NCI-H69 (cell line): ENCODE results near the gene MB.

Experiments used
- DNase-seq: peaks from one replicate; lab custom pipeline; 2025; lab: John Stamatoyannopoulos, UW

Gene MB

DNA sequence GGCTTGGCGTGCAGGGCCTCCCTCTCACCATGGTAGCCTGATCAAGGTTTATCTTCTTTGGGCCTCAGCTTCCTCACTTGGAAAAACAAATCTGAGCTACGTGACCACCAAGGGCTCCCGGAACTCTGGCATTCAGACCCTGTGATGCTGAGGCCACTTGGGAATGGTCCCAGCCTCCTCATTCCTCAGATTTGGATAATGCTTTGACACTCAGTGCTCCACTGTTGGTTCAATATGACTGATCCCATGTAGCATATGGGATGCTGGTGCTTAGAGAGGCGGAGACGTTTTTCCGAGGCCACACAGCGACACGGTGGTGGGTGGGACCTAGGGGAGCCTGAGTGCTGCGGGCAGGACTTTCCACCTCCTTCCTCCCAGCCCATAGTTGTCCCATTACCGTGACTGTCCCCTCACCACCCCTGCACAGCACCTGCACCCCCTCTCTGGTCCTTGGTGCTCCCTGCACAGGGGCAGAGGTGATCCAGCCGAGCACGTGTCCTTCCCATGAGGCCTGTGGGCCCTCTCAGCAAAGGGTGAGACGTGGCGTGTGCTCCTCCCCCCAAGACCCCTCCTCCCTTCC, 23.1 kb downstream of the MB start:
- no peak for DNase-seq

DNA sequence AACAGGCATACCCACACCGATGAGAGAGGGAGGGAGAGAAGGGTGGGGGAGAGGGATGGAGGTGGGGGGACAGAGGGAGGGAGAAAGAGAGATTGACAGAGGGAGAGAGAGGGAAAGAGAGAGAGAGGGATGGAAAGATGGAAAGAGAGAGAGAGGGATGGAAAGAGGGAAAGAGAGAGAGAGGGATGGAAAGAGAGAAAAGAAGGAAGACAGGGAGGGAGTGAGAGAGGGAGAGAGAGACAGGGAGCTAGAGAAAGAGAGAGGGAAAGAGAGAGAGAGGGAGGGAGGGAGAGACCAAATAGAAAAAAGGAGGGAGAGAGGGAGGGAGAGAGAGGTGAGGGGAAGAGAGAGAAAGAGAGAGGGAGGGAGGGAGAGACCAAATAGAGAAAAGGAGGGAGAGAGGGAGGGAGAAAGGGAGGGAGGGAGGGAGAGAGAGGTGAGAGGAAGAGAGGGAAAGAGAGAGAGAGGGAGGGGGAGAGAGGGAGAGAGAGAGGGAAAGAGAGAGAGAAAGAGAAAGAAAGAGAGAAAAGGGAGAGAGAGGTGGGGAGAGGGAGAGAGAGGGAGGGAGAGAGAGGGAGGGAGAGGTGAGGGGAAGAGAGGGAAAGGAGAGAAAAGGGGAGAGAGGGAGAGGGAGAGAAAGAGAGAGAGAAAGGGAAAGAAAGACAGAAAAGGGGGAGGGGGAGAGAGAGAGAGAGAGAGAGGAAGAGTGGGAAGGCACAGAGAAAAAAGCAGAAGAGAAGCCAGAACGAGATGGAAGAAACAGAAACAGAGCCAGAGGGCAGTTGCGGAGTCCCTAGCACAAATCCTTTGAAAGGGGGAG, 23.8 kb downstream of the MB start:
- no peak for DNase-seq

DNA sequence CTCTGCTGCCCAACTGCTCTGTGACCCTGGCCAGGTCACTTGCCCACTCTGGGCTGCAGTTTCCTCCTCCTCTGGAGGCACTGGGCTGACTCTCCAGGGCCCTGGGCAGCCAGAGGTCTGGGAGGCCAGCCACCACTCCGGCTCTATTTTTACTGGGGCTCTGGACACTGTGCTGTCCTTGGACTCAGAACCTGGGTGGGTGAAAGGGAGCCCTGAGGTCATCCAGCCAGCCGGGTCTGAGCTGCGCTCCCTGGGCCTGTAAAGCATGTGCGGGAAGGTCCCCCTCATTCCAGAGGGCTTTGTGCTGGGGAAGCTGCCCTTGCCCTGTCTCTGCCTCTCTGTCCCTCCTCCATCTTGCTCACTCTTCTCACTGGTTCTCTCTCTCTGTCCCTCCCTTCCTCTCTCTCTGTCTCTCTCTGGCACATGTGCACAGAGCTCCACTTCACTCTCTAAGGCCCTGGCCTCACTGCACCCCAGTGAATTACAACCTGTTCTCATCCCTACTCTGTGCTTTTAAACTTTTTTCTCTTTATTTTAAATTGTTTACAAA, 24.6 kb downstream of the MB start:
- no peak for DNase-seq

GRCh38 chr22:35591714-35592417, 25.3 kb downstream of the MB start:
- no peak for DNase-seq

DNA sequence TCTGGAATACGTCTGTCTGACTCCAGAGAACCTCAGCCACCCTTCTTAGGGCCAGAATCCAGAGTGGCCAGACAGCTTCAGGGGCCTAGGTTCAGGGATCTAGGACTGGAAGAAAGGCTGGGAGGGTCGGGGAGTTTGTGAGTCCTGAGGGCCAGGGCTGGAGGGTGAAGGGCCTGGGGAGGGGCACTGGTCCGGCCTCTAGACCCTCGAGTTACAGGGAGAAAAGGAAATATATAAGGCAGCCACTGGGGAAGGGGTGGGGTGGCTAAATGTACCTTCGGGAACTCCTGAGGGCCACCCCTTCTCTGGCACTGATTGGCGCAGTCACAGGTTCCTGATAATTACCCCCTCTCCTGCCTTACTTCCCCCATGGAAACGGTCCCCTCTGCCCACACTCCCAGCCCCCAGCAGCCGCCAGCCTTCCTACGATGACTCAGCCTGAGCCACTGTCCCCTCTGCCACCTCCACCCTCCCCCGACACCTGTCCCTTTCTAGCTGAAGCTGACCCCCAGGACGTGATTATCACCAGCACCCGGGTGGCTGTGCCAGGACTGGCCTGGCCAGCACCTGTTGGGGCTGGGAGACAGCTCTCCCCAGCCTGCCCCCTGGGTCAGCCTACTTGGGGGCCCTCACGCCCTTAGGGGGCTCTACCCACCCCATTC, 26.4 kb downstream of the MB start:
- peak; percentile 63 for DNase-seq

GRCh38 chr22:35589756-35590093, 27.4 kb downstream of the MB start:
- DNase-seq, result no peak

DNA sequence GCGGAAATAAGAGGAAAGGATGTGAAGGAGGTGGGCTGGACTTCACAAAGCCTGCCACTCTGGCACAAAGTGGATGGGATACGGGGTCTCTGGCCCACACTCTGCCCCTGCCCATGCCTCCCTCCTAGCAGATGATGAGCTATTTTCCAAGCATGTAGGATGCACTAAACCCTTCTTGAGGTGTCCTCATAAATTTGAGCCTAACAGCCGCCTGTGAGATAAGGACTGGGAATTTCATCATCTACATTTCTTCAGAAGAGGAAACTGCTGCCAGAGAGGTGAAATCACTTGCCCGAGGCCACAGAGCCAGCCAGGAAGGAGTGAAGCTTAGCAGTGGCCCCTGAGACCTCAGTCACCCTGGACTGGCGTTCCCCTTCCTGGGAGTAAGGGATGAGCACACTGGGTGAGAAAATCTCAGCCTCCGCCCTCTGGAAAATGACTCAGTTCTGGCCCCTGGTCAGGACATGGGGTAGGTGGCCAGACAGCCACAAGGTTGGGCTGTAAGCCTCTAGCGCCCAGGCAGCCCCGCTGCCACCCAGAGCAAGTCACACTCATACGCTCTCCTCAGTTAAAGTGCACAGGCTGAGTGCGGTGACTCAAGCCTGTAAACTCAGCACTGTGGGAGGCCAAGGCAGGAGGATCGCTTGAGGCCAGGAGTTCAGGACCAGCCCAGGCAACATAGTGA, 27.9 kb downstream of the MB start:
- peak; percentile 22 for DNase-seq

DNA sequence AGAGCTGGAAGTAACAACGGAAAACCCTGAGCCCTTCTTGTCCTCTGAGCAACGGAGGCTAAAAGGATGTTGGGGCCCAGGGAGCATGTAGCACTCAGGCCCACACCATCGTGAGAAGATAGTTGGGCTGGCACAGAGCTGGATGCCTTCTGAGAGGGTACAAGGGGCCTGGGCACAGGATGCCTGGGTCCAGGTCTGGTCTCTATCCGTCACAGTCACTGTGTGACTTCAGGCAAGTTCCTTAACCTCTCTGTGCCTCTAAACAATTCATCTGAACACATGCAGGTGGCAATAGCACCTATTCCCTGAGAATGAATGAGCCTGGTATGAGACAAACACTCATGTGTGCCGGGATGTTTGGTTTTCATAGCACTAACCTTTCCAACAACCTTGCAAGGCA, 29.2 kb downstream of the MB start:
- no peak for DNase-seq

DNA sequence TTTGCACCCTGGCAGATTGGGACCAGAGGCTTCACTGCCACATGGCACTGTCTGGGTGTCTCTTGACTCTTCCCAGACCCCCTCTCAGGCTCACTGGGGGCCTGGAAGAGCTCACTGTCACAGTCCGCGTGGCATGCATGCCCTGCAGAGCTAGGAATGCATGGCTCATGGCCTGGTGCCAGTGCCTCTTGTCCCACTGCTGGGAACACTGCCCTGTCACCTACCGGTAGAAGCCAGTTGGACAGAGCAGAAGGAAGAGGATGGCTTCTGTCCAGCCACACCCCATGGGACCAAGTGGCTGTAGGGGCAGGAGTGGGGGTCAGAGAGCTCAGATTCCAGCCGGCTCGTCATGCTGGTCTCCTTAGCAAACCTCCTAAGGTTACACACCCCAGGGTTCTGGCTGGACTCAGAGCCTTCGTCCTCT, 29.7 kb downstream of the MB start:
- peak; percentile 55 for DNase-seq

DNA sequence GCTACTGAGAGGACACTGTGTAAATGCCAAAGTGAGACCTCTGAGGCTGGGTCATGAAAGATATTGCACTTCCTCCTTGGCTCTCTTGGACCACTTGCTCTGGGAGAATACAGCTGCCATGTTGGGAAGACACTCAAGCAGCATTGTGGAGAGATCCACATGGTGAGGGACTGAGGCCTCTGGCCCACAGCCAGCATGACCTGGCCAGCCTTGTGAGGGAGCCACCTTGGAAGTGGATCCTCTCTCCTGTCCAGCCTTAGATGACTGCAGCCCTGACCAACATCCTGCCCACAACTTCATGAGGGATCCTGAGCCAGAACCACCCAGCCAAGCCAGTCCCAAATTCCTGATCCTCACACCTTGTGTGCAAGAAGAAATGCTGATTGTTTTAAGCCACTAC, 30.4 kb downstream of the MB start:
- no peak for DNase-seq

DNA sequence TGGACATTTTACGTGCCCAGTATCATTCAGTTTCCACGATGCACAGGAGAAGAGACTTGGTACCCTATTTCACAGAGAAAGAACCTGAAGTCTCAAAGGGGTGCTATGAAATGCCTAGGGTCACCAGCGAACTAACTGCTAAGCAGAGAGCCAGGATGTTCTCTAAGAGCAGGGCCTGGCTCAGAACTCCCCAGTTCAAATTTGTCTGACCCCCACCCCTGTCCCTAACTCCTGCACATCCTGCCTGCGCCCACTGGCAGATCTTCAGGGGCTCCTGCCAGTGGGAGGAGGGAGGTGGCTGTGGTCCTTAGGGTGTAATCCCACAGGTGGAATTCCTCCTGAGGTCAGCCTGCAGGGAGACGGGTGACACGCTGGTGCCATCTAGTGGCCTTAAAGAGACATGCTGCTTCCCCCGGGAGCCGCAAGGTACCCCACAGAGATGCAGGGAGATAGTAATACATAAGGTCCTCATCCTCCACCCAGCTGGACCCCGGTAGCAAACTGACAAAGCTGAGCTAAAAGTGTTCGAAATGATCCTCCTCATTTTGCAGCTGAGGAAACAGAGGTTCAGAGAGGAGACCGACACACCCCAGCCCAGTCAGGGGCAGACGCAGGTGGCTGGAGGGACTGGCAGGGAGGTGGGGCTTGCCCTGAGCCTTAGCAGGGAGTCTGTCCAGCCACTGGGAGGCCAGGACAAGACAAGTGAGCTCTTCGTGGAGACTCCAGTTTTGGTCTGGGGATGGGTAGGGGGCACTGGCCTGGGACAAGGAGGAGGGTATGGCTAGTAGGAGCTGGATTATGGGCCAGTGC, 34.1 kb downstream of the MB start:
- DNase-seq, result peak; percentile 84

GRCh38 chr22:35582218-35582860, 34.8 kb downstream of the MB start:
- peak; percentile 55 for DNase-seq

DNA sequence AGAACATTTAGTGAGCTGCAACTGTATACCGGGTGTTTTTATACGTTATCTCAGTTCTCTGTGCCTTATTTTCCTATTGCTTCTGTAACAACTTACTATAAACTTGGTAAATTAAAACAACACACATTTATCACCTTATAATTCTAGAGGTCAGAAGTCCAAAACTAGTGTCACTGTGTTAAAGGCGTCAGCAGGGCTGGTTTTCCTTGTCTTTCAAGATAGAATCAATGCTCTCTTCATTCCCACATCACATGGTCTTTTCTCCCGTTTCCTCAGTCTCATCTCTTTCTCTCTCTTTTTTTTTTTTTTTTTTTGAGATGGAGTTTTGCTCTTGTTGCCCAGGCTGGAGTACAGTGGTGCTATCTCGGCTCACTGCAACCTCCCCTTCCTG, 36.1 kb downstream of the MB start:
- DNase-seq, result no peak

DNA sequence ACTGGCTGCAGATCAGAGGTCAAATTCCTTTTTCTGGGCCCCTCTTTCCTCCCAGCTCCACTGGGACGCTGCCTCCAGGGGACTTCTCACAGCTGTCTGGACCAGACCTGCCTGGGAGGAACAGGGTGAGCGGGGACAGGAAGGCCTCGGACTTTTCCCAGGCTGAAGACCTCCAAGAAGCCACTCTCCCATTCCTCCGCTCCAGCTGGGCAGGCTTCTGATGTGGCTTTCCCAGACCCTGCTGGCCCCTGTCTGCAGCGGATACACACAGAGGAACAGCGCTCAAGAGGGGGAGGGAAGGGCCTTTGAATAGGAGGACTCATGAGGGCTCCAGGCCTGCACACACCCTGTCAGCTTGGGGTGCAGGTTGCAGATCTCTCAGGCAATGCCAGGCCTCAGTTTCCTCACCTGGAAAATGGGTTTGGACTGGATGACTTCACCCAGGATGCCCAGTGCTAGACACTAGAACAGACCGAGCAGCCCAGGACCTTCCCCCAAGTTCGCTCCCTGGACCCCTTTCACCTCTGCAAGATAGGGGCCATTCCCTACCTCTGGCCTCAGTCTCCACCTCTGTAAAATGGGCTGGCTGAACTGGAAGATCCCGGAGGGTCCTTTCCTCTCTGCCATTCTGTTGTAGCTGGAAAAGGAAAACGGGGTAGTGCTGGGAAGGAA, 36.6 kb downstream of the MB start:
- DNase-seq, result no peak

GRCh38 chr22:35578836-35579575, 38.1 kb downstream of the MB start:
- DNase-seq, result no peak

GRCh38 chr22:35577799-35578659, 39.1 kb downstream of the MB start:
- no peak for DNase-seq

DNA sequence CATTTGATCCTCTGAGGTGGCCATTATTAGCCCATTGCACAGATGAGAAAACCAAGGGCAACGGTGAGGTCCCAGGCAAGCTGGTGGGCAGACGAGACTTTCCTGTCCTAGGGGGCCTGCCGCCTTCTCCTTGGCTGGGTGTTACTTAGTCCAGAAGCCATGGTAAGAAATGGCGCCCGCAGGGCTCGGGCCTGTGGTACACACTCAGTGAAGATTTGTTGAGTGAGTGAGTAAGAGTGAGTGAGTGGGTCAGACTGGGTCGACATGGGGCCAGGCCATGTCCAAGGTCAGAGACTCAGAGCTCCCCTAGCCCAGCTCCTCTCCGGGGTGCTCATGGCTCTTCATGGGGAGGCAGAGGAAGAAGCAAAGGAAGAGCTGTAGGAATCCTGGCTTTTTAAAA, 40.5 kb downstream of the MB start:
- no peak for DNase-seq

- peak; percentile 69 for DNase-seq
These were observed 41.9 kb downstream of the MB start for GRCh38 chr22:35575116-35575748.
